DND-41 (cell line): ENCODE results near the gene ATAT1.

Experiments used
- ATAC-seq: fragments of 200-7000 bp; cut with Tn5 transposase; 3 replicates; pipeline ENCODE4 v1.9.1; 2021; ENCODE audit warnings: low read depth; ENCODE audit not compliant: insufficient read depth
- DNase-seq: peaks from one replicate; pipeline ENCODE4 v3.0.0-alpha.2; 2020
- H2AFZ ChIP-seq: 2 replicates; pipeline ENCODE4 v1.6.0; 2012; ENCODE audit warnings: low read depth, low read length
- H3K27ac ChIP-seq: 2 replicates; pipeline ENCODE4 v1.5.1; 2012; ENCODE audit warnings: low read length, inconsistent platforms
- H3K27me3 ChIP-seq: fragments of 200-600 bp; sonication (generic); 2 replicates; pipeline ENCODE4 v1.6.0; 2012; ENCODE audit warnings: low read length, mild to moderate bottlenecking, inconsistent platforms; ENCODE audit not compliant: insufficient read depth, poor library complexity
- H3K36me3 ChIP-seq: 2 replicates; pipeline ENCODE4 v1.5.1; 2012; ENCODE audit warnings: low read length, inconsistent platforms; ENCODE audit not compliant: insufficient read depth
- H3K4me1 ChIP-seq: 2 replicates; pipeline ENCODE4 v1.5.1; 2012; ENCODE audit warnings: mild to moderate bottlenecking, low read length; ENCODE audit not compliant: insufficient read depth
- H3K4me2 ChIP-seq: 2 replicates; pipeline ENCODE4 v1.6.0; 2012; ENCODE audit warnings: mild to moderate bottlenecking, moderate library complexity, low read length, inconsistent platforms; ENCODE audit not compliant: insufficient read depth
- H3K4me3 ChIP-seq, 2 experiments: fragments of 200-600 bp in 1 of 2; shearing (Covaris generic) in 1 of 2; 2 replicates each; pipeline ENCODE4 v1.5.1; 2012 to 2016; ENCODE audit warnings: inconsistent platforms in 2 of 2, low read length in 2 of 2, mild to moderate bottlenecking in 2 of 2, low read depth in 1 of 2, moderate library complexity in 1 of 2
- H3K79me2 ChIP-seq: 2 replicates; pipeline ENCODE4 v1.6.0; 2012; ENCODE audit warnings: low read length, inconsistent platforms; ENCODE audit not compliant: insufficient read depth
- H3K9ac ChIP-seq: 2 replicates; pipeline ENCODE4 v1.6.0; 2012; ENCODE audit warnings: low read depth, mild to moderate bottlenecking, inconsistent platforms, low read length, moderate library complexity
- H3K9me3 ChIP-seq: 2 replicates; pipeline ENCODE4 v1.5.1; 2012; ENCODE audit warnings: low read length, moderate library complexity, mild to moderate bottlenecking, inconsistent platforms; ENCODE audit not compliant: insufficient read depth, severe bottlenecking
- H4K20me1 ChIP-seq: 2 replicates; pipeline ENCODE4 v1.6.0; 2012; ENCODE audit warnings: low read length; ENCODE audit not compliant: insufficient read depth
- EZH2 ChIP-seq: IDR thresholded peaks from 3 replicates; pipeline ENCODE4 v1.6.1; 2012; ENCODE audit warnings: borderline replicate concordance, low read depth, mild to moderate bottlenecking, moderate library complexity, low read length, inconsistent platforms; ENCODE audit not compliant: severe bottlenecking
- TF ChIP-seq, protein P1 (sequence below): IDR thresholded peaks from 2 replicates; pipeline ENCODE4 v1.5.1; 2012; ENCODE audit warnings: borderline replicate concordance, low read length, moderate library complexity, mild to moderate bottlenecking; ENCODE audit not compliant: poor library complexity, severe bottlenecking; ENCODE audit errors: extremely low read depth

ATAT1 gene

DNA sequence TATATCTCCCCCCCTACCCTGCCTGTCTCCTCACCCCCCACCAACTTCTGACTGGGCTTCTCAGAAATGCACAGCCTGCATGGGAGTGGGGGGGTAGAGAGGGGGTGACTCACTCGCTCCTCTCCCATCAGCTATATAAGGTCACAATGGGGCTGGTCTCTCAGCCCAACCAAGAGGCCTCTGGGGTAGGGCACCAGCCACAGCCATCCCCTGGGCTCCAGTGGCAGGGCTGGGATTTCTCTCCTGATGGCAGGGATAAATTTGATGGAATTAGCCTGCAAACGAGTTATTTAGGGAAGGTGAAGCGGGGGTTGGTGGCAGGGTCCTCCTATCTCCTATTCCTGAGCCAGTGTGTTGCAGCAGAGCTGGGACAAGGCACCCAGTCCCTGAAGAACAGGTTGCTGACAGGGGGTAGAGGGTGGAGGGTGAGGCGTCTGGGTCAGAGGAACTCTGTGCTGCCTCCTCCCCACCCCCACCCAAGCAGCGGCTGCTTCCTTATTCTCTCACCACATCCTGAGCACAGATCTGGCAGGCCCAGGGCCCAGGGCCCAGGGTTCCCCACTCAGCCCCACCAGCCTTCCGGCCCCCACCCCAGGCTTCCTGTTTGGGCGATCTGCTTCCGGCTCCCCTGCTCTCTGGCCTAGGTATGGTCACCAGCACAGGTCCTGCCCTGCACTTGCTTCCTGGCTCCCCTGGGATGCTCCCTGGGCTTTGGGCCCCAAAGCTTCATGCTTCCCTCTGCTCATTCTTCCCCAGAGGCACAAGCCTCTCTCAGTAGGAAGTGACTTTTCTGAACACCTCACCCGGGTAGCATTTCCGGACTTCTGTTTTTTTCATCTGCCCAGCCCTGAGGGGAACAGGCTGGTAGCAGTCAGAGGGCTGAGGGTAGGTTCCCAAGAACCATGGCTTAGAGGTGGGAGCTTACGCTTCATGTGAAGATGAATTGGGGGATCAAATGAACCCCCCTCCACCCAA lies 55.8 kb downstream of the ATAT1 start:
- Histone ChIP-seq H3K9me3 (no peaks in the 10 kb centered on the region), H2AFZ (peak overlapping the region; percentile 62; the same call in 1 of the 2 replicates), H3K4me2 (peak overlapping the region; percentile 95), H3K4me3 (peak overlapping the region; percentile 65 to 68), H3K36me3 (peaks cover 62% of the 10 kb centered on the region), H3K79me2 (peaks cover 92% of the 10 kb centered on the region), H3K27ac (peak overlapping the region; percentile 94), H4K20me1 (peaks cover 44% of the 10 kb centered on the region), H3K27me3 (no peaks in the 10 kb centered on the region), H3K4me1 (peaks cover 69% of the 10 kb centered on the region), H3K9ac (peak overlapping the region; percentile 88)
- TF ChIP-seq, protein P1, sequence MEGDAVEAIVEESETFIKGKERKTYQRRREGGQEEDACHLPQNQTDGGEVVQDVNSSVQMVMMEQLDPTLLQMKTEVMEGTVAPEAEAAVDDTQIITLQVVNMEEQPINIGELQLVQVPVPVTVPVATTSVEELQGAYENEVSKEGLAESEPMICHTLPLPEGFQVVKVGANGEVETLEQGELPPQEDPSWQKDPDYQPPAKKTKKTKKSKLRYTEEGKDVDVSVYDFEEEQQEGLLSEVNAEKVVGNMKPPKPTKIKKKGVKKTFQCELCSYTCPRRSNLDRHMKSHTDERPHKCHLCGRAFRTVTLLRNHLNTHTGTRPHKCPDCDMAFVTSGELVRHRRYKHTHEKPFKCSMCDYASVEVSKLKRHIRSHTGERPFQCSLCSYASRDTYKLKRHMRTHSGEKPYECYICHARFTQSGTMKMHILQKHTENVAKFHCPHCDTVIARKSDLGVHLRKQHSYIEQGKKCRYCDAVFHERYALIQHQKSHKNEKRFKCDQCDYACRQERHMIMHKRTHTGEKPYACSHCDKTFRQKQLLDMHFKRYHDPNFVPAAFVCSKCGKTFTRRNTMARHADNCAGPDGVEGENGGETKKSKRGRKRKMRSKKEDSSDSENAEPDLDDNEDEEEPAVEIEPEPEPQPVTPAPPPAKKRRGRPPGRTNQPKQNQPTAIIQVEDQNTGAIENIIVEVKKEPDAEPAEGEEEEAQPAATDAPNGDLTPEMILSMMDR: no peak
- TF ChIP-seq EZH2: no peak
- peak; percentile 96 for DNase-seq
- ATAC-seq: peak; percentile 70

DNA sequence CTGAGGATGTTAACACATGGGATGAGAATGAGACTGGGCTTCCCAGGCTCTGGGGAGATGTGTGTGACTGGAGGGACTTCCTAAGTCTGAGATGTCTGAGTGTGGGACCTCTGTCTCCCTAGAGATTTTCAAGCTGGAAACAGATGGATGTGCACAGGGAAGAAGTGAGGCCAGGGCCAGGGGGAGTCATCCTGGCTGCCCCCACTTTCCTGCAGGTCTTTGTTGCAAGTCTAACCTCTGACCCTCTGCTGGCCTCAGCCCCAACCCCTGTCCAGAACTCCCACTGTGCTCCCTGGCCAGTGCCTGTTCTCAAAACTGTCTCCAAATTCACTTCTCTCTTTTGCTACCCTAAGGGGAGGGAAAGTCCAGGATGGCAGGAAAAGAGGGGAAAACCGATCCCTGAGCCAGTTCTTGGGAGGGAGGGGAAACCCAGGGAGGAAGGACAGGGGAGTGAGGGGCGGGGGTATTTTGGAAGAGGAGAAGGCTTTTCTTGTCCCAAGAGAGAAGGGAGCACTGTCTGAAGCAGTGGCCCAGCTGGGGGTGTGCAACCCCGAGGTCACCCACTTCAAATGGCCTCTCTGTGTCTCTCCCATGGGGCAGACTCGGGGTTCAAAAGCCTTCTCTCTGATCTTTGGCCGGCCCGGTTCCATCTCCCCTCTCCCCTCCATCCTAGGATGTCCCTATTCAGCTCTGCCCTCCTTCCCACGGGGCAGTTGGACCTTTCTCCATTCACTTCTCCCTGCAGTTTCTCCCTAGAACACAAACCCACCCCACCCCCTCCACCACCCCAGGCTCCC lies 56.7 kb downstream of the ATAT1 start:
- H3K9ac ChIP-seq: peak overlapping the region; percentile 88
- H3K27ac ChIP-seq: peak overlapping the region; percentile 94

DNA sequence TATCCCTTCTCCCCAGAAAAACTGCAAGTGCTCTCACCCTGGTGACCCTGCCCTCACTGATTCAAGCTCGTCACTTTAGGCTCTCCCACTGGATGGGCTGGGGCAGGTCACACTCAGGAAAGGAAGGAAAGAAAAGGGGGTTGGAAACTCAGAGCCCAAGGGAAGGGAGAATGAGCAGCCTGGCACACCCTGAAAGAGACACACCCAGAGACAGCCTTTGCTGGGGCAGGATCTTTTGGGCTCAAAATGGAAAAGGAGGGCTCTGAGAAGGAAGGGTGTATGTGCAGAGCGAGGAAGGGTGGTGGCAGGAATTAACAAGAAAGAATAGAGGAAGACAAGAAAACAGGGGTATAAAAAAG lies 57.3 kb downstream of the ATAT1 start:
- DNase-seq (peak; percentile 25), ATAC-seq (no peak)
- Histone ChIP-seq H3K79me2 (peaks cover 95% of the 10 kb centered on the region), H3K27ac (peak overlapping the region; percentile 94), H3K9me3 (no peaks in the 10 kb centered on the region), H3K36me3 (peaks cover 51% of the 10 kb centered on the region), H3K27me3 (no peaks in the 10 kb centered on the region), H3K4me2 (peak overlapping the region; percentile 95), H2AFZ (no peak overlapping the region), H3K9ac (peak overlapping the region; percentile 88), H4K20me1 (peaks cover 44% of the 10 kb centered on the region), H3K4me1 (peaks cover 80% of the 10 kb centered on the region), H3K4me3 (peak overlapping the region; percentile 65 to 68)
- TF ChIP-seq, protein P1: no peak
- TF ChIP-seq EZH2: no peak

More for the DNA sequence above, 56.7 kb downstream of the ATAT1 start:
- Histone ChIP-seq H4K20me1 (peaks cover 44% of the 10 kb centered on the region), H3K36me3 (peaks cover 57% of the 10 kb centered on the region), H3K9me3 (no peaks in the 10 kb centered on the region), H3K4me3 (peak overlapping the region; percentile 65 to 68), H3K27me3 (no peaks in the 10 kb centered on the region), H3K79me2 (peaks cover 95% of the 10 kb centered on the region), H3K4me1 (peaks cover 77% of the 10 kb centered on the region), H2AFZ (no peak overlapping the region), H3K4me2 (peak overlapping the region; percentile 95)
- no peak for TF ChIP-seq EZH2
- TF ChIP-seq, protein P1: no peak
- no peak for ATAC-seq
- peak; percentile 16 for DNase-seq
